Stimulated activated CD4-positive, alpha-beta T cell treated with anti-CD3 and anti-CD28 coated beads, Interleukin-2, amount 100 ng/mL, for 4 hours (primary cell): ENCODE measurements around the gene FOXO6.
A peak's percentile ranks its signal among the peaks of the same experiment; 100 is the strongest.
"Not testable (repeated sequence)": the region's sequence is repeated elsewhere in the genome, so short reads cannot be mapped to it uniquely, and the experiment has no call there.

Experiments used
- DNase-seq: peaks from one replicate; pipeline ENCODE4 v3.0.0-alpha.2; 2020; ENCODE audit warnings: low read depth

FOXO6 gene

GRCh38 chr1:41329662-41330587, 31.3 kb upstream of the FOXO6 start:
- DNase-seq: no peak

DNA sequence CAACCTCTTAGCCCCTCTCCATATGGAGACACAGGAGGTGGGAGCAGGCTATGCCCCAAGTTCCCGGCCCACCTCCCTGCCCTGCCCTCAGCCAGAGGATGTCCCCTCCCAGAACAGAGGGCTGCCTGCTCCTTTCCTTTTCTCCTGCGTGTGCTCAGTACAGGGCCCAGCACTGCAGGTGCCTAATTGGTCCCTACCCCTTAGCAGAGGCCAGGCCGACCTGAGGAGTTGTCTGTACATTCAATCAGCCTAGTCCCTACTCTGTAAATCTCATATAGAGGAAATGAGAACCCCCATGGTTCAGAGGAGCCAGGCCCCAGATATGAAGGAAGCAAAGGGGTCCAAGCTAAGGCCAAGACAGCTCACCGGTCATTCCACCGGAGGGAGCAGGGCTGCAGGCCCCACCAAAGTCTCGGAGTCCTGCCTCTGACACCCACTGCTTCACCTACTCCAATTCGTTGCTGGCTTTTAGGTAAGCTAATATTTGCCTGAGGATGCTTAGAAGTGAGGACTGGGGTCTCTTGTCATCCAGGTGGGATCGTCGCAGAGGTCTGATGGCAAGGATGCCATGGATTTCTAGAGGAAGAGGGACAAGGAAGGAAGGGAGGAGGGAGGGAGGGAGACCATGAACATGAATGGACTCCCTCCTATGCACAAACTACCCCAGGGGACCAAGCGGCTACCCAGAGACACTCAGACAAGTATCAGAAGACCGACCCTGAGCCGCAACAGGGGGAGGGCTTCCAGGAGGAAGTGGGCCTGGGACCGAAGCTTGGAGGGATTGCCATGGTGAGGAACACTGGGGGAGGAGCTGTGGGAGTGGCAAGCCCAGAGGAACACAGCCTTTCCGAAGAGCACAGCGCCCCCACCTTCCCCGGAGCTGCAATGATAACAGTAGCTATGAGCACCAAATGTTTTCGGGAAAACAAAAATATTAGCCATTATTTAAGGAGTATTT, 30.4 kb upstream of the FOXO6 start:
- no peak for DNase-seq

- no peak for DNase-seq
Observed at GRCh38 chr1:41331546-41331917, 29.7 kb upstream of the FOXO6 start.

GRCh38 chr1:41332161-41332560, 29.1 kb upstream of the FOXO6 start:
- not testable (repeated sequence) for DNase-seq

DNA sequence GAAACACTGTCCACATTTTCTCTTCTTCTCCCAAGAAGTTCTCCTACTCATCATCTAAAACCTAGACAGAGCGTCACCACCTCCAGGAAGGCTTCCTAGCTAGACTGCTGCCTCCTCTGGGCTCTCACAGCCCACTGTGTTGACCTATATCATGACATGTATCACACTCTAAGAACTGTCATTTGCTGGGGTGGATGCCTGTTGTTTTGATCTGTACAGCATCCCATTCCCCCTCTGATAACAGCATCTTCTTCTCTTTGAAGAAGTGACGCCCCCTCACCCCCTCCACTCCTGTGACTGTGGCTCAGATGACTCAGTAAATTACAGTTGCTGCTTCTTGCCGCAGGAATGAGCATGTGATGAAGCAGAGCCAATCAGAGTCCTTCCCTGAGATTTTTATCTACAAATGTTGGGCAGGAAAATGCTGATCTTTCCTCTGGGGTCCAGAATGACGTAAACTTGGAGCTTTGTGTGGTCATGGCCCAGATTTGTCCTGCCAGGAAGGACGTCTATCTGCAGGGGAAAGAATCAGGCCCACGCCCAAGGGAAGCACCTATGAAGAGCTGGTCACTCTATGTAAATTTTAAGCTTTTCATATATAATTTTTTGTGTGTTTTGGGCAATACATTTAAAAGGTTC, 28.0 kb upstream of the FOXO6 start:
- peak; percentile 19 for DNase-seq

- DNase-seq: no peak
Observed at GRCh38 chr1:41338820-41339219, 22.4 kb upstream of the FOXO6 start.

- no peak for DNase-seq
Observed at GRCh38 chr1:41340655-41341364, 20.4 kb upstream of the FOXO6 start.

DNA sequence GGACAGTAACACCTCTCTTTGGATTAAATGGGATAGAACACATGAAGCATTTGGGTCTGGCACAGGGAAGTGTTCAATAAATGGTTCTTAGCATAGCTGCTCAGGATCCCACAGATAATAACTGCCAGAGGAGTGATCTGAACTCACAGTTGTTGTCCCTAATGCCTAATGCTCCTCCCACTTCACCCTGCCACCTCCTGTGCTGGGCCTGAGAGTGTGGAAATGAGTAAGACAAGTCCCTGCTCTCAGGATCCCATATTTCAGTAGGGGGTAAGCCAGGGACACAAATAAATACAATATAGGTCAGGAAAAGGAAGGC, 19.9 kb upstream of the FOXO6 start:
- no peak for DNase-seq

DNA sequence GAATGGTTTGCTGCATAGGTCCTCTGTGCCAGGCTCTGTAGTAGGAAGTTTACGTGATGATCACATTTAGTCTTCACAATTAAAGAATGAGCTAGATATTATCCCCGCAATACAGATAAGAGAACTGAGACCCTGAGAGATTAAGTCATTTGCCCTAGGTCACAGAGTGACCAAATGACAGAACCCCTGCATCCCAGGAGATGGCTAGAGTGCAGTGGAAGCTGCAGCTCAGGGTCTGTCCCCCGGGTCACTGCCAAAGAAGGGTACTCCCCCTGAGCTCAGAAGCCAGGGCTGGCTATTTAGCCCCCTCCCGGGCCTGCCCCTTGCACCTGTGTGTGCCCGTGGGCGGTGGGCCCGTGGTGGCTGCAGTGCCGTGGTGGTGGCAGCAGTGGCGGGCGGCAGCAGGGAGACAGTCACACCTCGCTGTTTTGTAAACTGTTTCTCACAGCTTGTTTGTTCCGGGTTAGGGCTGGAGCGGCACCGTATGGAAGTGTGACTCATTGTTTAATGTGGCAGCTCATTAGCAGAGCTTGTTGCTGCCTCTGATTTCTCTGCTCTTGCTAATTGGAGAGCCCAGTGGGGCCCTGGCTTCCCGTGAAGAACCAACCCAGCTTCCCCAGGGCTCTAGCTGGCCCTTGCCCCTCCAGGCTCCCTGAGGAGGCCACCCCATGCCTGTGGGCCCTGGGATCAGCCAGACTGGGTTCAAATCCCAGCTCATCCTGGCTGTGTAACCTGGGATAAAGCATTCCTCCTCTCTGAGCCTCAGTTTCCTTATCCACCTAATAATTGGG, 19.3 kb upstream of the FOXO6 start:
- no peak for DNase-seq

- no peak for DNase-seq
Observed at GRCh38 chr1:41342774-41343355, 18.4 kb upstream of the FOXO6 start.

GRCh38 chr1:41343790-41344699, 17.2 kb upstream of the FOXO6 start:
- DNase-seq: no peak

DNA sequence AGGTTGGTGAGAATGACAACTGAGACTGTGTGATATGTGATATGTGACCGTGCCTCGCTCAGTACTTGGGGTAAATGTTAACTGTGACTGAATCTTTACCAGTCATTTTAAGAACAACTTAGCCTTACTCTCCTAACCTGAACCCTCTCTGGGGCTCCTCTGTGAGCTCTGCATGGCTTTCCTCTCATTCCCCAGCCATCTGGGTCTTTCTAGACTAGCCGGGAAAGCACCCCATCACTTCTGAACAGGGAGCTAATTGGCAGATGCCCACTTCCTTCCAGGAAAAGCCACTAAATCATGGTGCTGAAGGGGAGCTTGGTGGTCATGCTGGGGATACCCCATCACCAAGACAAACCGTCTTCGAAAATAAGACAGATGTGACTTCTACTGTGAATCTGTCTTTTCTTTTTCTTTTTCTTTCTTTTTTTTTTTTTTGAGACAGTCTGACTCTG, 16.5 kb upstream of the FOXO6 start:
- no peak for DNase-seq

GRCh38 chr1:41345434-41346075, 15.7 kb upstream of the FOXO6 start:
- no peak for DNase-seq

DNA sequence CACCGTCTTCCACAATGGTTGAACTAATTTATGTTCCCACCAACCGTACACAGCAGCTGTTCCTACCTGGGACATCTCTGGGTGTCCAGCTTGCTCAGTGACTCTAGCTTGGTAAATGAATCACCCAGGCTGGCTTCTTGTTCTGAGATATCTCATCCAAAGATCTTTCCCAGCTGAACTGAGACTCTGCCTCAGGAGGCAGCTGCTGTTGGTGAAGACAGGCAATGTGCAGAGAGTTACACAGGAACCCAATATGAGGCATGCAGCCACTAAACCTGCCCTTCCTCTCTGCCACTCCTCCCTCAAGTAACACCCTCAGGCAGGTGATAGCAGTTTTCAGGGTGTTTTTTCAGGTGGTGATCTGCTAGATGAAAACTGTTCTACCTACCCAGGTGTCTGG, 14.0 kb upstream of the FOXO6 start:
- no peak for DNase-seq

GRCh38 chr1:41348394-41348793, 12.8 kb upstream of the FOXO6 start:
- no peak for DNase-seq

- no peak for DNase-seq
Observed at GRCh38 chr1:41349361-41350054, 11.7 kb upstream of the FOXO6 start.

- DNase-seq: no peak
Observed at GRCh38 chr1:41350055-41350378, 11.2 kb upstream of the FOXO6 start.
